ENCODE data around the gene PDHX.

GRCh38 chr11:34970033-34970432, 53.6 kb downstream of the PDHX start:
- TF ChIP-seq POLR2AphosphoS5 (IDR thresholded peaks at IDR 0.05; ENCODE audit: low read depth, low read length) (no peak), TAF1 (IDR thresholded peaks at IDR 0.05; ENCODE audit: borderline replicate concordance, insufficient read depth, low read length) (no peak), SIN3A (IDR thresholded peaks at IDR 0.05; ENCODE audit: borderline replicate concordance, insufficient read depth, low read length) (no peak), REST (IDR thresholded peaks at IDR 0.05; ENCODE audit: insufficient read depth in 1 of 2, low read depth in 2 of 2, low read length in 2 of 2) (no peak), FOXP2 (optimal IDR thresholded peaks at IDR 0.05; ENCODE audit: borderline replicate concordance, extremely low read depth, extremely low read length, insufficient read depth) (no peak)
